Measurements from ENCODE around the gene SYP. TPM values are rescaled to one million over a fixed set of nuclear protein-coding genes. Genes with fewer than 3 reads are reported as not detected.

Gene SYP
- total and polyA plus RNA-seq, 9 of the 15 experiments (the other 6 are each of a cell fraction or from before 2014, with no cell fraction given), result 0.48 to 5.1 (median 2.6) TPM

- WGBS (ENCODE audit: insufficient coverage, low coverage, missing lambda C conversion rate), result 47% methylated on average over 8 of the region's 43 CpGs
- intact Hi-C loops (cut with micrococcal nuclease) (loop anchor here (2.0 to 10.0 kb wide), 4 partner anchors 53 to 371 kb away; partner anchors contain the start of genes GPKOW, HDAC6, OTUD5 and TFE3), in situ Hi-C loops (cut with MboI) (no loop called here)
- ChIA-PET CTCF (ENCODE audit: low intra/inter-chr PET ratio) (no interaction called here), POLR2A (interaction anchor here (0.7 to 0.9 kb wide), 2 partner anchors 9 to 22 kb away, joined by 3 to 5 read pairs; no protein-coding TSS in a partner anchor)
- H3K9me1 ChIP-seq (ENCODE audit: control insufficient read depth, insufficient read depth, low read length), result peaks cover 3% of the 10 kb centered on the region
- H3K4me1 ChIP-seq (replicated peaks in 1 of 2; ENCODE audit: control insufficient read depth in 2 of 2, insufficient read depth in 2 of 2, low read length in 2 of 2), result peaks cover 33 to 62% of the 10 kb centered on the region in 2 experiments
- no peak overlapping the region for H2AFZ ChIP-seq (ENCODE audit: low read depth, low read length)
- peaks cover 30% of the 10 kb centered on the region for H3K79me2 ChIP-seq (ENCODE audit: control insufficient read depth, insufficient read depth, low read length)
- FAIRE-seq (peak; percentile 63), DNase-seq (ENCODE audit: extremely low read depth in 1 of 4, low spot score in 3 of 4) (peak in 3 of 4 experiments; percentile 47 to 80 (median 69)), ATAC-seq (peak; percentile 76)
- no peaks in the 10 kb centered on the region for H3K27me3 ChIP-seq (ENCODE audit: control insufficient read depth in 2 of 2, insufficient read depth in 2 of 2, low read length in 2 of 2)
- no peak overlapping the region for H3K4me3 ChIP-seq
- H3K9me3 ChIP-seq (replicated peaks; ENCODE audit: control insufficient read depth, insufficient read depth, low read depth, low read length), result no peaks in the 10 kb centered on the region
- H3K9ac ChIP-seq (ENCODE audit: insufficient read depth in 1 of 2, low read depth in 2 of 2, low read length in 2 of 2), result peak overlapping the region in 1 of 2 experiments; percentile 71; a peak in 2 of 4 replicates
- H4K20me1 ChIP-seq (replicated peaks; ENCODE audit: control insufficient read depth, insufficient read depth, low read length), result no peaks in the 10 kb centered on the region; the same call in 1 of the 2 replicates
- H3K27ac ChIP-seq (ENCODE audit: extremely low read depth, low read depth, low read length), result peak overlapping the region; percentile 55; the same call in 2 of the 3 replicates
- no peak overlapping the region; the same call in 1 of the 2 replicates for H3K4me2 ChIP-seq (ENCODE audit: insufficient read depth, low read length)
- peaks cover 73% of the 10 kb centered on the region; the same call in 2 of the 3 replicates for H3K36me3 ChIP-seq (ENCODE audit: control insufficient read depth, insufficient read depth, low read length)
- BruUV-seq (replicated peaks), result no TSS peak
- peak in 1 of 2 experiments; percentile 33 for TF ChIP-seq E2F6 (IDR thresholded peaks at IDR 0.05; ENCODE audit: borderline replicate concordance in 1 of 2, extremely low read depth in 1 of 2, insufficient read depth in 1 of 2, insufficient read length in 1 of 2, low read depth in 1 of 2, low read length in 1 of 2, poor library complexity in 1 of 2, severe bottlenecking in 1 of 2)
- no peak for TF ChIP-seq TSHZ1 (CRISPR knock-in tag; IDR thresholded peaks at IDR 0.05)
- TF ChIP-seq FOXA3 (CRISPR knock-in tag; conservative IDR thresholded peaks at IDR 0.05 in 1 of 2, IDR thresholded peaks at IDR 0.05 in 1 of 2), result no peak
- TF ChIP-seq, protein P1, sequence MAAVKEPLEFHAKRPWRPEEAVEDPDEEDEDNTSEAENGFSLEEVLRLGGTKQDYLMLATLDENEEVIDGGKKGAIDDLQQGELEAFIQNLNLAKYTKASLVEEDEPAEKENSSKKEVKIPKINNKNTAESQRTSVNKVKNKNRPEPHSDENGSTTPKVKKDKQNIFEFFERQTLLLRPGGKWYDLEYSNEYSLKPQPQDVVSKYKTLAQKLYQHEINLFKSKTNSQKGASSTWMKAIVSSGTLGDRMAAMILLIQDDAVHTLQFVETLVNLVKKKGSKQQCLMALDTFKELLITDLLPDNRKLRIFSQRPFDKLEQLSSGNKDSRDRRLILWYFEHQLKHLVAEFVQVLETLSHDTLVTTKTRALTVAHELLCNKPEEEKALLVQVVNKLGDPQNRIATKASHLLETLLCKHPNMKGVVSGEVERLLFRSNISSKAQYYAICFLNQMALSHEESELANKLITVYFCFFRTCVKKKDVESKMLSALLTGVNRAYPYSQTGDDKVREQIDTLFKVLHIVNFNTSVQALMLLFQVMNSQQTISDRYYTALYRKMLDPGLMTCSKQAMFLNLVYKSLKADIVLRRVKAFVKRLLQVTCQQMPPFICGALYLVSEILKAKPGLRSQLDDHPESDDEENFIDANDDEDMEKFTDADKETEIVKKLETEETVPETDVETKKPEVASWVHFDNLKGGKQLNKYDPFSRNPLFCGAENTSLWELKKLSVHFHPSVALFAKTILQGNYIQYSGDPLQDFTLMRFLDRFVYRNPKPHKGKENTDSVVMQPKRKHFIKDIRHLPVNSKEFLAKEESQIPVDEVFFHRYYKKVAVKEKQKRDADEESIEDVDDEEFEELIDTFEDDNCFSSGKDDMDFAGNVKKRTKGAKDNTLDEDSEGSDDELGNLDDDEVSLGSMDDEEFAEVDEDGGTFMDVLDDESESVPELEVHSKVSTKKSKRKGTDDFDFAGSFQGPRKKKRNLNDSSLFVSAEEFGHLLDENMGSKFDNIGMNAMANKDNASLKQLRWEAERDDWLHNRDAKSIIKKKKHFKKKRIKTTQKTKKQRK (IDR thresholded peaks at IDR 0.05; ENCODE audit: borderline replicate concordance, low read depth, low read length), result no peak
- no peak for TF ChIP-seq USF1 (CRISPR knock-in tag; IDR thresholded peaks at IDR 0.05)
- TF ChIP-seq RB1 (IDR thresholded peaks at IDR 0.05; ENCODE audit: low read depth), result no peak
These were observed 24.3 kb downstream of the SYP start for GRCh38 chrX:49175435-49176274.
